GM21576 (cell line): Measurements from ENCODE around the gene HDAC9.

Experiments
- ATAC-seq: cut with Tn5 transposase; IDR thresholded peaks from one replicate; pipeline ENCODE4 v1.9.1; 2021; ENCODE audit warnings: mild to moderate bottlenecking, moderate library complexity; ENCODE audit not compliant: unreplicated experiment

Gene HDAC9

GRCh38 chr7:18494406-18494805 is 1.1 kb upstream of the HDAC9 start:
- ATAC-seq = no peak

GRCh38 chr7:18494821-18495408 is 634 bp upstream of the HDAC9 start:
- ATAC-seq = peak; percentile 41

GRCh38 chr7:18496341-18496700 is 772 bp downstream of the HDAC9 start:
- no peak for ATAC-seq

DNA sequence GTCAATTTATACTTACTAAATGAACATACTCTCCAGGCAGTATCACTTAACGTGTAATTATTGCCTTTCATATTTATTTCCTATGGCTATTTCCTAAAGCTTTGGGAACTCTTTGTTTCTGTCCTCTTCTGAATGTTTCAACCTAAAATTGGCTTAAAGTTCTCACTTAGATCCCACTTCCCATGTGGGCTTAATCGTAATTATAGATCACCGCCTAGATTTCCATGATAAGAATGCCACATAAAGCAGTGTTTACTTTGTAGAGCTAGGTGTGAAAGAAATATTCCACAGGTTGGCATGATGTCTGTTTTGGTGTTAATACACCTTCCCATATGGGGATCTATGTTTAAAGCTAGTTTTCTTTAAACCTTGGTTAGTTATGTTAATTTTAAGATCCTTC is 1.5 kb downstream of the HDAC9 start:
- no peak for ATAC-seq

GRCh38 chr7:18497800-18498199 is 2.3 kb downstream of the HDAC9 start:
- no peak for ATAC-seq

DNA sequence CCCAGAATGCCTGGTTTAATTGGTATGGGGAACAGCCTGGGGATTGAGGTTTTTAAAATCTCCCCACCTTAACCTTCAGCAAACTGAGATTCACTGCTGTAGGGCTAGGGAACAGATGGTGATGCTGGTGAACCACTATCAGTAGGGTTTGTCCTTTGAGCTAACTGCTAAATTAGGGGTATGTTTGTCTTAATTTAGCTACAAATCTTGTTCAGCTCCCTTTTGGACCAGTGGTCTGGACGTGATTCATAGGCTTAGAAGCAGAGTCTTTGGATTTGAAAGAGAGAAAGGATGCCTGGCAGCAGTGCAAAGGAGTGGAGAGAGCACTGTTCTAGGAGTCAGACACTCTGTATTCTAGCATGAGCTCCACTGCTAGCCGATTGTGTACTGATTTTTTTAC is 2.8 kb downstream of the HDAC9 start:
- ATAC-seq = no peak

DNA sequence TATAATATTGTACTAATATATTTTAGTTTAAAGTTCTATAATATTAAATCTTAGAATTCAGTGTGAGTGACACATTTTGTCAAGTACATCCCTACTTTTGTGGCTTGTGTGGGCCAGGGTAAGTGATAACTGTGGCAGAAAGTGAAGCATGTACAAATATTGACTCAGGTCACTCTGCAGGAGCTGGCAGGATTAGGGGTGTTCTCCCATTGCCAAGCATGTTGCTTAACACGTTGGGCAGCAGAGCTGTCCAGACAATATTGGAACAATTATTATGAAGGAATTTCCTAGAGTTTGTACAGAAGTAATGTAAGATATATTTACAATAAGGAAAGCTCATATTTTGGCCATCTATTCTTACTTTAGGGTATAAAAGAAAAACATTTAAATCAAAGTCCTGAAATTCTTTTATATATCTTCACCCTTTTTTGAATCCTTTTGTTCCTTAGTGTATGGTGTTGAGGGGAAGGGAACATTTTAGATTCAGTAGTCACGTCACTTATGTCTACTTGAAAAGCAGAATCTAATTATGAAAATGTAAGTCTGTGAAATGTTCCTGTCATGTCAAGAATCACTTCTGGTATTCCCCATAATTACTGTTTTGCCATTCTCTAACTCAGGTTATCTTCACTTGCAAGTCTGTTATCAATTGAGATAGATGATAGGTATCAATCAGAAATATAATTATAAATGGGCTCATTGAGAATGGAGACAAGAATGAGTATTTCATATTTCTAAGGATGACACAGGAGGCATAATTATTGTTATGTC is 4.0 kb downstream of the HDAC9 start:
- ATAC-seq = no peak

DNA sequence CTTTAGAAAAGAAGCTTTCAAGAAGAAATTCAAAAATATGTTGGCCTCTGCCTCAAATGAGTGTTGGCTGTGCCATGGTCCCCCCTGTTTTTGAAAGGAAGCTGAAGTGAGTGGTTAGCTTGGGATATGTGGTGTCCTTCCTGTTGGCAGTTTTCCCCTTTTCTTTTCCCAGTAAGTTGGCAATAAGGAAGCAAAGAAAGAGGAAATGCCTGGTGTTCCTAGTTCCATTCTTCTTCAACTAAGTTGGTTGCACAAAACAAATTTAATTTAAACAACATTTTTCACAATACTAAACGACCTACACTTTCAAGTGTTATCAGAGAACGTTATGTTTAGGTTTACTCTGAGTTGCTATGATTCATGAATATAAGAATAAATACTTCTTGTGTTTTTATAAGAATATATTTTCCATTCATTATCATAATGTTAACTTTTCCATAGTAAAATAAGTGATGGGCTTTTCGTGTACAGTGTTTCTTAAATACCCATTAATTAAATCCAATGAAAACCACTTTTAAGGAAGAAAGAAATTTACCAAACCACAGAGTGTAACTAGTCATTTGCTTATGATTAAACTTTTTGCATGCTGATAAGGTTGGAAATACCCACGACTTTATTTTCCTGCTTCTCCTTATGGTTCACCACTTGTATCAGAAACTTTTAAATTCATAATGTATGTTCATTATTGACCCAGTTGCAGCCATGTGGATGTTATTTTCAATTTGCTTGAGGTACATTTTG is 7.7 kb downstream of the HDAC9 start:
- no peak for ATAC-seq

DNA sequence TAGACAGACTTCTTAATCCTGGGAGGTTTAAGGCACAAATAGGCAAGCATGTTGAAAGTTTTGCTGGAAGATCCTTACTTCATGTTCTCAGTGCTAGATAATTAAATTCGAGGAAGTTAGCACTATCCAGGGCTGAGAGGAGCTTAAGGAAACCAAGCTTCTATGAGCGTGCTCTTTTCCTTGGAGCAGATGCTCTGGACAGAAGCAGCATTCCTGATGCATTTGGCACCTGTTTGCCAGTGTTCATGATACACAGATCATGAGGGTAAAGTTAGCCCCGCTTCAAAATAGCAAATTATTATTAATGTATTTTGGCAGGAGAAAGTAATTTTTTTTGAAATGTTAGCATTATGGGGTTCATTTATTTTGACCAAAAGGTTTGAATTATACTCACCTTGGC is 9.4 kb downstream of the HDAC9 start:
- no peak for ATAC-seq

GRCh38 chr7:18505870-18506460 is 10.4 kb downstream of the HDAC9 start:
- peak; percentile 57 for ATAC-seq

- ATAC-seq = peak; percentile 88
These were observed 13.2 kb downstream of the HDAC9 start for GRCh38 chr7:18508443-18509427.

GRCh38 chr7:18509481-18509880 is 13.9 kb downstream of the HDAC9 start:
- no peak for ATAC-seq

- ATAC-seq = no peak
These were observed 16.0 kb downstream of the HDAC9 start for GRCh38 chr7:18511351-18512140.

DNA sequence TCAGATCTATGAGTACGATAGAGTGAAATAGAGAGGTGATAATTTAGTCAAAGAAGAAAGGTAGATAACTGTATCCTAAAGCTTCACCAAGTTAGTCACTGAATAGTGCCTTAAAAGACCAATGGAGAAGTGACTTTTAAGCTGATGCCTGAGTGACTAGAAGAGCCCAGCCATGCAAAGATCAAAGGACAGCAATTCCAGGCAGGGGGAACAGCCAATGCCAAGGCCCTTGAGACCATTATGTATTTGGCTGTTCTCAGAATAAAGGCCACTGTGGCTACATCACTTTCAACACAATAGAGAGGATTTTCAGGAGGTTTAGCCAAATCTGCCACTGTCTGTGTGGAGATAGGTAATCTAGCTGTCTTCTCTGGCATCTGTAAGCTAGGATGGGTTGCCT is 17.8 kb downstream of the HDAC9 start:
- no peak for ATAC-seq

DNA sequence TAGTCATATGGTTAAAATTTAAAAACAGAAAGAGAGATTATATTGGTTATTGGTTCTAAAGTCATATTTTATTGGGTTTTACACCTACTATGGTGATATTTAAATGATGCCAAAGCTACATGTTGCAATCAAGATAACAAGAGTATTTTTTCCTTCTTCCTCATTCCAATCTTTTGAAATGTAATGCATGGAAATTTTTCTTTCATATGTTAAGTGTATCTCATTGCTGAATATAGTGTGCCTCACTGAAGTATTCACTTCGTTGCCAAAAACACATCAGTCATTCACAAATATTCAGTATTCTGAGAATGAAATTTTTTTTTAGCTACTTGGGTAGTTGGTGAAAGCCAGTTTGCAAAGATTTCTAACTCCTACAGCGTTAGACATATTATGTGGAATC is 19.5 kb downstream of the HDAC9 start:
- no peak for ATAC-seq

DNA sequence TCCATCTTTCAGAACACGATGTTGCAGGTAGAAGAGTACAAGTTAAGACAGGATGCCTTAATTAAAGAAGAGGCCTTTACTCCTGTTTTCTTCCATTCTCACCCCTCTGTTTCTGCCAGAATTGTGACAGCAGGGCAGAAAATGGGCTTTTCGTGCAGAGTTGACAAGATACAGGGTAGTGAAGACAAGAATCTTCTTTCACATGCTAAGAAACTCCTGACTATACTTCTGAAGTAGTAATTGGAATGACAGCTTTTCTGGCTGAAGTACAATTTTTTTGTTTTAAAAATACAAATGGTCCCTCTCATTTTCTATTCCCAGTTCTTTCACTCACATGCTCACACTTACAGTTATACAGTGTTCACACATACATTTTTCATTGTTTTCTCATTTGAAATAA is 22.1 kb downstream of the HDAC9 start:
- ATAC-seq = no peak

DNA sequence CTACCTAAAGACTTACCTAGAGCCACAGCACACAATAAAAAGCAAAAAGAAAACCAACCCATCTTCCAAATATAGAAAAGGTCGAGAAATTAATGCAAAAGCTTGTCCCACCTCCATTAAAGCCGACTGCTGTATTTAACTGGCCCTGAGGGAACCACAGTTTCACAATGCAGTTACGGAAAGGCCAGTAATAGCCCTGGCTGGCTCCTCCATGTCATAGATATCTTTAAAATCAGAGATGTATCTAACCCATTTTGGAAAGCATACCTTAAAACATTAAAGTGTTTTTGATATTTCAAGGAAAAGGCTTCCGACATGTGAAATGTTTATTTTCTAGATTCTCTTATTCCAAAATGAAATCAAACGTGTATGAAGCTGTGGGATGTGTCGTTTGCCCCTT is 23.0 kb downstream of the HDAC9 start:
- ATAC-seq = no peak

DNA sequence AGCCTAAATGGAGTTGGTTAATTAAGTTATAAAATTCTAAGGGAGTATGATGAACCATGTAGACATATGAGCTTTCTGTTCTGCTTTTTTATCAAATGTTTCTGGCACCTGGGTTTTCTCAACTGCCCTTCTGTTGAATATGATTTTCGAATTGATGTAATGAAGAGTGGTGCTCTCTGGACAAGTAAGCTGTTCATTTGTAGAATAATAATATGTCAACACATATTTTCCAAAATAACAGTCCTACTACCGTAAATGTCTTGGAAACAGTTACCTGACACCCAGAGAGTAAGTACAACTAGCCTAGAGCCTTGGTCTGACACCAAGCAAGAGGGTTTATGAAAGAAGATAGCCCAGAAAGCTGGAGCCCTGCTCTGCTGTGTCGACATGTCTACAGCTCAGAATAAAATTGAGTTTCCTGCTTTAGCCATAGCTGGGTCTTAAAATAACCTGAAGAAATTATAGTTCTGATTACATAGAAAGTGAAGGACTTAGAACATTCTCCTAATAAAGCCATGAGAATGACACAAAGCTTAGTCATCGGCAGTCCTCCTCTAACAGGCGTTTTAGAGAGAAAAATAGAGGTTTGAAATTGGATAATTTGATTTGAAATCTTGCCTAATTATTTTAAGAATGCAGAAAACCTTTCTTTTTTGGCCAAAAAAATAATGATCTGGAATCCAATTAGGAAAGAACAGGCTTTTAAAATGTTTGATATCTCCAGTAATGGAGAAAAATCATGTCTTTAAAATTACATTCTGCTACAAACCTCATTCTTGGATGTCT is 25.1 kb downstream of the HDAC9 start:
- ATAC-seq = peak; percentile 87

DNA sequence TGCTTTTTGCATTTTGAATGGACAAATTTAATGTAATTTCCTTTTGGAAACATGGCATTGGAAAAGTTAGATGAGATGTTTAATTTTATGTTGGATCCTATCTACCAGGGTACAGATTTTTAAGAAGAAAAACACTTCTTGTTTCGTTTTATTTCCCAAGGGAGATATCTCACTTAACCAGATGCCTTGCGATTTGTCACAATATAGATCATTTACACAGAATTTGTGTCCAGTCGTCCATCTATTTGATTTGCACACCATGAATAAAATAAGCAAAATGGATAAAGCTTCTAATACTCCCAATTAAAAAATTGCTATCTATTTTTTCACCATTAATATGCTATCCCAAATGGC is 25.7 kb downstream of the HDAC9 start:
- ATAC-seq = no peak
